ENCODE data around the gene SYNE1.
"Not testable (repeated sequence)": the region's sequence is repeated elsewhere in the genome, so short reads cannot be mapped to it uniquely, and the experiment has no call there.

DNA sequence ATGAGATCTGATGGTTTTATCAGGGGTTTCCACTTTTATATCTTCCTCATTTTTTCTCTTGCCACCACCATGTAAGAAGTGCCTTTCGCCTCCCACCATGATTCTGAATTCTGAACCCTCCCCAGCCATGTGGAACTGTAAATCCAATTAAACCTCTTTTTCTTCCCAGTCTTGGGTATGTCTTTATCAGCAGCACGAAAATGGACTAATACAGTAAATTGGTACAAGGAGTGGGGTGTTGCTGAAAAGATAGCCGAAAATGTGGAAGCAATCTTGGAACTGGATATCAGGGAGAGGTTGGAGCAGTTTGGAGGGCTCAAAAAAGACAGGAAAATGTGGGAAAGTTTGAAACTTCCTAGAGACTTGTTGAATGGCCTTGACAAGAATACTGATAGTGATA, 560.9 kb downstream of the SYNE1 start:
- not testable (repeated sequence) for TF ChIP-seq HNF4G (IDR thresholded peaks at IDR 0.05); CTCF (IDR thresholded peaks at IDR 0.05; ENCODE audit: low read depth, low read length, missing input control); ATF3 (IDR thresholded peaks at IDR 0.05); GABPA (IDR thresholded peaks at IDR 0.05 in 1 of 2, conservative IDR thresholded peaks at IDR 0.05 in 1 of 2); RXRA (IDR thresholded peaks at IDR 0.05); TAF1 (conservative IDR thresholded peaks at IDR 0.05); RAD21 (IDR thresholded peaks at IDR 0.05)
- TF ChIP-seq, protein P1, sequence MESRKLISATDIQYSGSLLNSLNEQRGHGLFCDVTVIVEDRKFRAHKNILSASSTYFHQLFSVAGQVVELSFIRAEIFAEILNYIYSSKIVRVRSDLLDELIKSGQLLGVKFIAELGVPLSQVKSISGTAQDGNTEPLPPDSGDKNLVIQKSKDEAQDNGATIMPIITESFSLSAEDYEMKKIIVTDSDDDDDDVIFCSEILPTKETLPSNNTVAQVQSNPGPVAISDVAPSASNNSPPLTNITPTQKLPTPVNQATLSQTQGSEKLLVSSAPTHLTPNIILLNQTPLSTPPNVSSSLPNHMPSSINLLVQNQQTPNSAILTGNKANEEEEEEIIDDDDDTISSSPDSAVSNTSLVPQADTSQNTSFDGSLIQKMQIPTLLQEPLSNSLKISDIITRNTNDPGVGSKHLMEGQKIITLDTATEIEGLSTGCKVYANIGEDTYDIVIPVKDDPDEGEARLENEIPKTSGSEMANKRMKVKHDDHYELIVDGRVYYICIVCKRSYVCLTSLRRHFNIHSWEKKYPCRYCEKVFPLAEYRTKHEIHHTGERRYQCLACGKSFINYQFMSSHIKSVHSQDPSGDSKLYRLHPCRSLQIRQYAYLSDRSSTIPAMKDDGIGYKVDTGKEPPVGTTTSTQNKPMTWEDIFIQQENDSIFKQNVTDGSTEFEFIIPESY (IDR thresholded peaks at IDR 0.05), result not testable (repeated sequence)
- TF ChIP-seq, protein P2, sequence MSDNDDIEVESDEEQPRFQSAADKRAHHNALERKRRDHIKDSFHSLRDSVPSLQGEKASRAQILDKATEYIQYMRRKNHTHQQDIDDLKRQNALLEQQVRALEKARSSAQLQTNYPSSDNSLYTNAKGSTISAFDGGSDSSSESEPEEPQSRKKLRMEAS (IDR thresholded peaks at IDR 0.05), result not testable (repeated sequence)
- TF ChIP-seq, protein P3, sequence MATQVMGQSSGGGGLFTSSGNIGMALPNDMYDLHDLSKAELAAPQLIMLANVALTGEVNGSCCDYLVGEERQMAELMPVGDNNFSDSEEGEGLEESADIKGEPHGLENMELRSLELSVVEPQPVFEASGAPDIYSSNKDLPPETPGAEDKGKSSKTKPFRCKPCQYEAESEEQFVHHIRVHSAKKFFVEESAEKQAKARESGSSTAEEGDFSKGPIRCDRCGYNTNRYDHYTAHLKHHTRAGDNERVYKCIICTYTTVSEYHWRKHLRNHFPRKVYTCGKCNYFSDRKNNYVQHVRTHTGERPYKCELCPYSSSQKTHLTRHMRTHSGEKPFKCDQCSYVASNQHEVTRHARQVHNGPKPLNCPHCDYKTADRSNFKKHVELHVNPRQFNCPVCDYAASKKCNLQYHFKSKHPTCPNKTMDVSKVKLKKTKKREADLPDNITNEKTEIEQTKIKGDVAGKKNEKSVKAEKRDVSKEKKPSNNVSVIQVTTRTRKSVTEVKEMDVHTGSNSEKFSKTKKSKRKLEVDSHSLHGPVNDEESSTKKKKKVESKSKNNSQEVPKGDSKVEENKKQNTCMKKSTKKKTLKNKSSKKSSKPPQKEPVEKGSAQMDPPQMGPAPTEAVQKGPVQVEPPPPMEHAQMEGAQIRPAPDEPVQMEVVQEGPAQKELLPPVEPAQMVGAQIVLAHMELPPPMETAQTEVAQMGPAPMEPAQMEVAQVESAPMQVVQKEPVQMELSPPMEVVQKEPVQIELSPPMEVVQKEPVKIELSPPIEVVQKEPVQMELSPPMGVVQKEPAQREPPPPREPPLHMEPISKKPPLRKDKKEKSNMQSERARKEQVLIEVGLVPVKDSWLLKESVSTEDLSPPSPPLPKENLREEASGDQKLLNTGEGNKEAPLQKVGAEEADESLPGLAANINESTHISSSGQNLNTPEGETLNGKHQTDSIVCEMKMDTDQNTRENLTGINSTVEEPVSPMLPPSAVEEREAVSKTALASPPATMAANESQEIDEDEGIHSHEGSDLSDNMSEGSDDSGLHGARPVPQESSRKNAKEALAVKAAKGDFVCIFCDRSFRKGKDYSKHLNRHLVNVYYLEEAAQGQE (IDR thresholded peaks at IDR 0.05), result not testable (repeated sequence)
